ENCODE measurements around the gene ABR.

Gene ABR

GRCh38 chr17:1110862-1111598 is 68.8 kb downstream of the ABR start:
- TF ChIP-seq CTCF (IDR thresholded peaks at IDR 0.05; ENCODE audit: low read depth, low read length) = no peak
- DNase-seq (ENCODE audit: extremely low read depth, low read depth) = no peak

GRCh38 chr17:1110541-1110861 is 69.3 kb downstream of the ABR start:
- no peak for TF ChIP-seq CTCF (IDR thresholded peaks at IDR 0.05; ENCODE audit: low read depth, low read length)
- no peak for DNase-seq (ENCODE audit: extremely low read depth, low read depth)

GRCh38 chr17:1109606-1110540 is 69.9 kb downstream of the ABR start:
- DNase-seq (ENCODE audit: extremely low read depth, low read depth) = no peak
- TF ChIP-seq CTCF (IDR thresholded peaks at IDR 0.05; ENCODE audit: low read depth, low read length) = no peak; the same call in 1 of the 2 replicates

DNA sequence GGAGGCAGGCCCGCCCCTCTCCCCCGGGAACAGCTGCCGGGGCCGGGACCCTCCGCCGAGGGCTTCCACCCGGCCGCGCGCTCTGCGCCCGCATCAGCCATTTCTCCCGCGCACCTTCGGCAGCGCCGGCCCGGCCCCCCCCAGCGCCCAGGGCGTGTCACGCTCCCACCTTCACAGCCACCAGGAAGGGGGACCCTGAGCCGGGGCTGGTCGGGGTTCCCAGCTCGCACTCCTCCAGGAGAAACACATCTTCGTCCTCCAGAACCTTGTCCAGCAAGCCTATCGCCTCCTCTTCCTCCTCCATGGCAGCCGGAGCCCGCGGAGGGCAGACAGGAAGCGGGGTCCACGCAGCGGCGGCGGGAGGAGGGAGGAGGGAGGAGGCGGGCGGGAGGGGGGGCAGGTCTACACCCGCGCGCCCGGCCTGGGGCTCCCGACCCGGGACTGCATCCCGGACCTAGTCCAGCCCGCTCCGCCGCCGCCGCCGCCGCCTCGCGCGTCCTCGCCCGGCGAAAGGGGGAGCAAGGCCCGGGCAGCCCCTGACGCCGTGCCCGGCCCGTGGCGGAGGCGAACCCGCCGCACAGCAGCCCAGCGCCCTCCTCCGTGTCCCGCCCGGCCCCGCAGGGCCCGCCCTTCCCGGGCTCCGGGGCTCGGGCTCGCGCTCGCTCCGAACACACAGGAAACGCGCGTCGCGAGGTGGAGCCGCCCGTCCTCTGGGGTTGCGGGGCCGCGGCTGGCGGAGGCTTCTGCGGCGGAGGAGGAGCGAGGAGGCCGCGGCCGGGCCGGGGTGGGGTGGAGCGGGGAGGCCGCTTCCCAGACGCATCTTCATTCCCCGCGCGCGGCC is 70.8 kb downstream of the ABR start:
- no peak for DNase-seq (ENCODE audit: extremely low read depth, low read depth)
- TF ChIP-seq CTCF (IDR thresholded peaks at IDR 0.05; ENCODE audit: low read depth, low read length) = no peak

GRCh38 chr17:1108478-1108764 is 71.4 kb downstream of the ABR start:
- no peak for TF ChIP-seq CTCF (IDR thresholded peaks at IDR 0.05; ENCODE audit: low read depth, low read length)
- no peak for DNase-seq (ENCODE audit: extremely low read depth, low read depth)

- no peak for DNase-seq (ENCODE audit: extremely low read depth, low read depth)
- TF ChIP-seq CTCF (IDR thresholded peaks at IDR 0.05; ENCODE audit: low read depth, low read length) = no peak
Observed at GRCh38 chr17:1107777-1108477, 71.9 kb downstream of the ABR start.
